GM18861 (cell line): ENCODE measurements around the gene PRKCE.

Experiments
- ATAC-seq: cut with Tn5 transposase; IDR thresholded peaks from one replicate; pipeline ENCODE4 v1.9.1; 2021; ENCODE audit not compliant: unreplicated experiment

PRKCE gene

DNA sequence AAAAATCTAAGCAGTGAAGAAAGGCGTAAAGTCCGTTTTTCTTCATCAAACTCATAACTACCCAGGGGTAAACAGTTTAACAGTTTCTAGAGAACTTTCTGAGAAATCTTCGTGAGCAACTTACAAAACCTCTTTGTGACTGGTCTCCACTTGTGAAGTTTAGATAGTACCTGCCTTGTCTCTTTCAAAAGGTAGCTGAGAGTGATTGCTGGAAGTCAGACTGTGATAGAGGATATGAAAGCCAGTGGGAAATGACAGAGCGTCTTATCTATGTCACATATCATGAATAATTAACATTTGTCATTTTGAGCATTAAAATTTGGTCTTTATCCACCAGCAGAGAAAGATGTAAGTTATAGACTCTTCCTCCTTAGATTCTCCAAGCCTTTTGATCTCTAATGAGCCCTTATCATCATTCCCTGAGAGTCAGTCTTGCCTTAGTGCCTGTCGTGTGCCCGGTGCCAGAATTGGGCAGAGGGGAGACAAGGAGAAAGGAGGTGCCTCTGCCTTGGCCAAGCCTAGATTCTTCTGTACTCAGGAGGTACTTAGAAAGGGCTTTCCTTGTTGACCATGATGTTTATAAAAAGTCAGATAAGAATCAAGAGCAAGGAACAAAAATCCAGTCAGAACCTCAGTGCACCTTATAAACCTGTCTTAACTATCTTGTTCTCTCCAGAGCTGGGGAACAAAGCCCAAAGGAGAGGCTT, 440.6 kb downstream of the PRKCE start:
- ATAC-seq = no peak

DNA sequence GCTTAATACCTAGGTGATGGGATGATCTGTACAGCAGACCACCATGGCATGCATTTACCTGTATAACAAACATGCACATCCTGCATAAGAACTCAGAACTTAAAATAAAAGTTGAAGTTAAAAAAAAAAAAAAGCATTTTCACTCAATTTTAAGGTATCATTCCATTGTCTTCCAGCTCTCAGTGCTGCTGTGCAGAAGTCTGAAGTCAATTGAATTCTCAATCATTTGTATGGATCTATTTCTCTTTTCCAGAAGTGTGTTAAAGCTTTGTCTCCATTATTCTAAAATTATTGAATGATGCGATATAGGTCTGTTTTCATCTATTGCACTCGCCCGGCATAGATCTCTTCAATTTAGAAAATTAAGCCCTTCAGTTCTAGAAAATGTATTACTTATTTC, 443.2 kb downstream of the PRKCE start:
- ATAC-seq = no peak

DNA sequence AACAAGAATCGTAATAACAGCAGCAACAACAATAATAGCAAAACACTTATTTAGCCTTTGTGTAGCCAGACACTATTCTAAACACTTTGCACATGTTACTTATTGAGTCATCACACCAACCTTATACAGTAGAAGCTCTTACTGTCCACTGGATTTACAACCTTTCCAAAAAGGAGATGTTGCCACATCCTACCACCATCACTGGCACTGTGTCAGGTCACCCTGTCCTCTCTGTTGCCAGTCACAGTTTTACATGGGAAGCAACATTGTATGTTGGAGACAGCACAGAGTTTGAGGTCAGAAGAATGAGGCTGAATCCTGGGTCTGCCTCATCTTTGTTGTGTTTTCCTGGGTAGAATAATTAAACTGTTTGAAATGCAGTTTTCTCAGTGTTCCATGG, 444.4 kb downstream of the PRKCE start:
- ATAC-seq = no peak

DNA sequence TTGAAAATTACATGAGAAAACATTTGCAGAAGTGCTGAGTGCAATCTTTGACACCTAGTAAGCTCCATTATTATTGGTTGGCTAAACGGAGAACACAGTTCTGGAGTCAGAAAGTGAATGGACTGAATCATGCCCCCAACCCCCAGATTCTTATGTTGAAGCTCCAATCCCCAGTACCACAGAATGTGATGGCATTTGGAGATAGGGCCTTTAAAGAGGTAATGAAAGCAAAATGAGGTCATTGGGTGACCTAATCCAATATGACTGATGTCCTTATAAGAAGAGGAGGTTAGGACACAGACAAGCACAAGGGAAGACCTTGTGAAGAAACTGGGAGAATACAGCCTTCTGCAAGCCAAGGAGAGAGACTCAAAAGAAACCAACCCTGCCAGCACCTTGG, 444.8 kb downstream of the PRKCE start:
- no peak for ATAC-seq

DNA sequence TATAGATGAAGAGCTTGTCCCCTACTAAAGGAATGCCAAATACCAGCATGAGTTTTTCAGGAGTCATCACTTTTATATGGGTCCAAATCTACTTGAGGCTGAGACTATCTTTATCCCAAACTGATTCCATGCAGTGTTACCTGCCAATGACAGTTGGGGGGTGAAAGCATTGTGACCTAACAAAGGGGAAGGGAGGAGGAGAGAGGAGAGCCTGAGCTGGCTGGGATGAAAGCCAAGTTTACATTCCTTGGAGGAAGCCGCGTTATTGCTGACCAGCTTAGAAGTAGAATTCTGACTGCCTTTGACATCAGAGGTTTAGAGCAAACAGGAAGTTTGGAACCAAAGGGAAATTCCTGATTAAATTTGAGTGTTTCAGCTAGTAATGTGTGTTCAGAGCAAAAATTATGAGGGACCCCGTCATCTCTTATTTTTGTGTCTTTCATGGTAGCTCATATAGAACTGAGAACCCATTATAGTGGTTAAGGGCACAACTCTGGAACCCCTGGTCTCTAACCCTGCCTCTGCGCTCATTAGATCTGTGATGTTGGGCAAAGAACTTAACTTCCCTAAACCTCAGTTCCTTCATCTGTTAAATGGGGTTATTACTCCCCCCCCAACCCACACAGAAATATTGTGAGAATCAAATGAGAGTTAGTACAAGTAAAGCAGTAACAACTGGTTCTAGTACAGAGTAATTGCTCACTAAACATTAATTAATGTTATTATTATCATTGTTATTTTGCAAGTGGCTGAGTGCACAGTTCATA, 446.4 kb downstream of the PRKCE start:
- ATAC-seq = no peak

DNA sequence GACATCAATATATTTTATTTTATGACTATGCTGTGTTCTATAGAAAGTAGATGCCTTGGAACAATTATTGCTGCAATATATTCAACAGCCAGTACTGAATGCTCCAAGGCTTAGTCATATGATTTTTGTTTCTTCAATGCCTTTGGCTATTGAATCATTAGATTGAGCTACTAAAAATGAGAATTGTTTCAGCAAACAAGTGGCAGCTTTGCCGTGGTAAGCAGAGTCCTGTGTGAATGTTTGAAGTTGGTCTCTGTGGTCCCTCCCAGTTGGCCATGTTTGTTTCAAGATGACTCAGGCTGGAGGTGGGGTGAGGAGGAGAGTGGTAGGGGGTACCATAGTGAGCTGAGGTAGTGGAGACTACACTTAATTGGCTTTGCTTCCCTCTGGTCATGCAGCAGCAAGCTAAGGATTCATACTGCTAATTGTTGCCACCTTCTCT, 447.2 kb downstream of the PRKCE start:
- ATAC-seq = no peak

DNA sequence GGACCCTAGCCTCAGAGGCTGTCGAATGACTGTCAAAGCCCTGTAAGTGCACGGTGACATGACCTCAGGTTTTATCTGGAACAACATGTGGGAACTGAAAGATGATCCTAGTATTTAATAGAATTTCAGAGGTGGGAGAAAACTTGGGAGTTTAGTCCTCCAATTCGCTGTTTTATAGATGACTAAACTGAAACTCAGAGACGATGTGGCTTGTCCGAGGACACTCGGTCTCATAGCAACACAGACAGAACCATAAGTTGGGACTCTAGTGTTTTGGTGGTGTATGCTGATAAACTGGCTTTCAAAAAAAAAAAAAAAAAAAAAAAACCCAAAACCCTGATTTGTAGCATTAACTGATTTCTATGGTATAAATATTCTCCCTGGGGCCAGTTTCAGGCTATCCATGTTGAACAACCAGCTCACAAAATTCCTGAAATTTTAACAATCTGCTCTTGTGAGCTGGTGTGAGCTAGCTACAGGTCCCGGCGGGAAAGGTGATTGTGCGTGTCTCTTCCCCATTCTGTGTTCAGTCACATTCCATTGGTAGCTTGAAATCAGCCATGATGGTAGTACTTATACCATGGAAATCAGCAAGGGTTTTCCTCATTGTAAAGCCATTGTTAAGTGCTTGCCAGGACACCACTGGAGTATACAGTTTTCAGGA, 450.2 kb downstream of the PRKCE start:
- no peak for ATAC-seq

DNA sequence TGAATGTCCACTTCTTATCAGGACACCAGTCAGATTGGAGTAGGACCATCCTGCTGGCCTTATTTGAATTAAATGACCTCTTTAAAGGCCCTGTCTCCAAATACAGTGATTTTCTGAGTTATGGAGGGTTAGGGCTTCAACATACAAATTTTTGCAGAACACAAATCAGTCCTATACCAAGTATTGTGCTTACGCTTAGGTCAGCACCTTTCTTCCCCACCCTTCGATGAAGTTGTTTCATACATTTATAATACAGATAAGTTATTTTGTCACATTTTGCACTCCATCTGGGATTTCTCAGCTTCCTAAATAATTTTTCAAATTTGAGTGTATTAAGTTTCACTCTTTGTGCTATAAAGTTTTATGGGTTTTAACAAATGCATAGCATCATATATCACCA, 455.2 kb downstream of the PRKCE start:
- ATAC-seq = no peak

DNA sequence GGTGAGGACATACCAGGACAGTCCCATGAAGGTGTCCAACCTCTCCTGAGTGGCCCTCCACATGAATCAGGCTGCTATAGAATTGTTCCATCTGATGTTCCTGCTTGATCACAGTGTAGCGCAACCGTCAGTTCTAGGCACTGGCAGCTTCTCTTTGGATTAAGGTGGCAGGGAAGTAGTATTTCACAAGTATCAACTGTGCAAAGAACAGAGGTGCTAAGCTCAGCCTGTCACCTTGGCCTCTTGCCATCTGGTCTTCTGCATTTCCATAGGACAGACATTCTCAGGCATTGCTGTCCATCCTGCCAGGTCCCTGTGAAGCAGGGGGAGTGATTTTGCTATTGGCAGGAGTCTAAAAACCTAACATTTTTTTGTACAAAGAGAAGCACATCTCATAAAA, 463.5 kb downstream of the PRKCE start:
- no peak for ATAC-seq

DNA sequence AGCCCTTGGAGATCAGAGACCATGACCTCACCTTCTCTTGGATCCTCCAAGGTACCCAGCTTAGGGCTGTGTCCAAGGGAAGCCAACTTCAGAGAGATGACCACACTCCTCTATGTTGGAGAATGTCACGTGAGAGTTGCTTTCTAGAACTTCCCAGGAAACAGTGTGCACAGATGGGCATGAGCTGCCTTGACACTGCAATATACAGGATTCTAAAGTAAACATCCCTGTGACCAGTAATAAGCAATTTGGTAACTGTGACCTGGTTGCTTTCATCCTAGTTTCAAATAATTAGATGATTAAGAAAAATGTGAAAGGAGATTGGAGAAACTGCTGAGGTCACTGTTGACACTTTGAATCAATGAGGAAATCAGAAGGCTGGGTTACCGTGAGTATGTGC, 464.7 kb downstream of the PRKCE start:
- ATAC-seq = no peak

DNA sequence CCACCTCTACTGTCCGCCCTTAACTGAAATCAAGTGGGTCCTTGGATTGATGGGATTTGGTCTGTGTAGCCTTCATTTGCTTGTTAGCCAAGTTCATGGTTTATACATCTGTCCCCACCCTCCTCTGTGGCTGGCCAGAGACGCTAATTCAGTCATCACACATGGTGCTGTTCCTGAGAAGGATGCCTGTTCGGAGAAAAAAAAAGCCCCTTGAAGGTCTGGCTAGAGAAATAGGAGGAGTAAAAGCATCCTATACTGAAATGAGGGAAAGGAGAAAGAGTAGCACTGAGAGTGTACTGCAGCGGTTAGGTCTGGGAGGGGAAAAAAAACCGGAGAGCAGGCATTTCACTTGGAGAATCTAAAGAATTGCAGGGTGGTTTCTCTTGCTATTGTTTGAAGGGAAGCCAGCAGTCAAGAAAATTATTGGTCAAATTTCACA, 465.1 kb downstream of the PRKCE start:
- no peak for ATAC-seq

DNA sequence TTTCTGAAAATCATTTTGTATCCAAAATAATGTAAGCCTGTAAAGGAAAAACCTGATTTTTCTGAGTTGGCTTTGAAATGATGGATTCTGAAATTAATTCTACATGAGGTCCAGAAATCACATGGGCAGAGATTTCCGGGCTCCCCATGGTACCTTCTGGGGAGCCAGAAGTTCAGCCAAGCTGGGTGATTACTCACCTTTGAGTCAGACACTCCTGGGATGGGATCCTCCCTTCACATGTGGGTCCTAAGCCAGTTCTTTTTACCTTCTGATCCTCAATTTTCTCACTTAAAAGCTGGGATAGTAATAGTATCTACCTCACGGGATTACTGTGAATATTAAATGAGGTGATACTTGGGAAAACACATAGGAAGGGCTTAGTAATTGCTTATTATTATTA, 465.9 kb downstream of the PRKCE start:
- ATAC-seq = no peak

DNA sequence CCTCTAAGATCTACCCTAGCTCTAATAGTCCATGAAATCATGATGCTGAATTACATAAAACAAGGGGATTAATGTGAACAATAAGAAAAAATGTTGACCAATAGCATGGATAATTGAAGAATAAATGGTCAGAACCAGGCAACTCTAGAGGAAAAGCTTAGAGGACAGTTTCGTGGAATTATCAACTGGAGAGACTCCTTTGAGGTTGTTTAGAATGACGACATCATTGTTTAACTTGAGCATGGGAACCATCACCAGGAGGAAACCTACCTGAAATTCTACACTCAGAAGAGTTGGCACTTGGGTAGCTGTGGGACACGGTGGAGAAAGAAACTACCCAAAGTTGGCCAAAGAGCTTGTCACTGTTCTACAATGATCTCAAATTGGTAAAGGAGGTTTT, 466.5 kb downstream of the PRKCE start:
- ATAC-seq = no peak

DNA sequence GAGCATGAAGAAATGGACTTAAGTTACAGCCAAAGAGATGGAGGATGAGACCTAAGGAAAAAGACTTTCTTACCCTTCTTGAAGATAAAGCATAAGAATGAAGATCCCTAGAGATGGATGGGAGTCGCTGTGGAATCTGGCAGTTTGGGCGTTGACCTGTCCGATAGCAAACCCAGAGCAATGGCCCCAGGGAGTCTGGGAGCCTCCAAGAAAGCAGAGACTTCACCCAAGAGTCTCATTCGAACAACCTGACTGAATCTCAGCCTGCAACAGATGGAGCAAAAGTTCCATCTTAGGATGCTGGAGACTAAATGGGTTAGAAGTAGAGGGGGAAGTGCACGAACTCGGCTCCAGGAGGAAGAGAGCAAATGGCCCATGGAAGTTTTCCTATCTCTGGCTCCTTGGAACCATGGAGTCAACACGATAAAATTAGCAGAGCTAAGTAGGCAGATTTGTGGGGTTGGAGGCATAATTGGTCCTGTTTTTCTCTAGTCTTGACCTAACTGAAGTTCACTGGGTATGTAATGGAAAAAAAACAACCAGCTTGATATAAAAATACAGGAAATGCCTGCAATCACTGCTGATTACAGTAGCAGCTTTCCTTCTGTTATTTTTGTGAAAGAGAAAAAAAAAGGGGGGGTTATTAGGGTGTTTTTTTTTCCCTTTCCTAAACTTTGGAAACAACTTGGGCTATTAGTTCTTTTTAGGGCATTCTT, 467.3 kb downstream of the PRKCE start:
- no peak for ATAC-seq

DNA sequence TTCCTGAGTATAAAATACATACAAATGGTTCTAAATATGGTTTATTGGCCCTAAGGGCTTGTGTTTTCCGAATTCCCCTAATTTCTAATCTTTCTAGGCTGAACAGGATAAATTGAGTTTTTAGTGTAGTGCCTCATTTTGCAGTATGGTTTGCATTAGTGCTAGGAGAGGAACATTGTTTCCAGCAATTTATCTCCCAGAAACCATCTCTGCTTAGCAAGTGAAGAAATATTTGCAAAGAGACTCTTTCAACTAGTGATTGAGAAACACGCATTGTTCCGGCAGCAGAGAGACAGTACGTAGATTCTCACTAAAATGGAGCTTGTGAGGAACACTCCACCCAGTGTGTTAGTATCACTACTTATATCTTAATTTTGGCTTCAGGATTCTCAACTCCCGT, 468.0 kb downstream of the PRKCE start:
- ATAC-seq = no peak

DNA sequence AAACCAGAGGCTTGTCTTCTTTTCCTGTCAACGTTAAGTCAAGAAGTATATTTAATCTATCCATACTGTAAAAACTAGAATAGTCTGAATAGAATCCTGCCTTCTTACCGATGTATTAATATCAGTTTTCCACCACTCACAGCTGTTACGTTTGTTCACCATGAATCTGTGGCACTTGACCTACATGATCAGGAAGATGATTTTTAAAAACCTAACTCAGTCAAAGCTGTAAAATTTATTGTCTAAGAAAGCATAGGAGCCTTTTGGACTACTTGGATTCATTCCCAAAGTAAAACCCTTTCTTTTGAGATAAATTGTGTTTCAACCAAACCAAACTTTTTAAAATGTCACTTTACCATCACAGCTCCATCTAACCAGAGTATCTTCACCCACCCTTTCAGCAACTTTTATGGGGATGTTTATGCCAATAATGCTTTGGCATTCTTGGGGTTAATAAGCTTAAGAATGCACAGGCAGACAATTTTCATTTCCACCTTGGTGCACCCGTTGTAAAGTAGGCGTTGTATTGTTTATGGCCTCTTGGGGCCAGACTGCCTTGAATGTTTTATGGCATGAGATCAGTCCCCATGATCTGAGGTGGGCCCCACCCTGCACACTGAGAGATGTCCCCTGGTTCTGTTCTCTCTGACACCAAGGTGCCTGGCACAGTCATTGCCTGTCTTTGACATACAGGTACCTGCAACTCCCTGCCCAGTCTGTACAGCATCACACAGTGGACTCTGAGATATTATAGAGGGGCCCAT, 469.5 kb downstream of the PRKCE start:
- no peak for ATAC-seq

DNA sequence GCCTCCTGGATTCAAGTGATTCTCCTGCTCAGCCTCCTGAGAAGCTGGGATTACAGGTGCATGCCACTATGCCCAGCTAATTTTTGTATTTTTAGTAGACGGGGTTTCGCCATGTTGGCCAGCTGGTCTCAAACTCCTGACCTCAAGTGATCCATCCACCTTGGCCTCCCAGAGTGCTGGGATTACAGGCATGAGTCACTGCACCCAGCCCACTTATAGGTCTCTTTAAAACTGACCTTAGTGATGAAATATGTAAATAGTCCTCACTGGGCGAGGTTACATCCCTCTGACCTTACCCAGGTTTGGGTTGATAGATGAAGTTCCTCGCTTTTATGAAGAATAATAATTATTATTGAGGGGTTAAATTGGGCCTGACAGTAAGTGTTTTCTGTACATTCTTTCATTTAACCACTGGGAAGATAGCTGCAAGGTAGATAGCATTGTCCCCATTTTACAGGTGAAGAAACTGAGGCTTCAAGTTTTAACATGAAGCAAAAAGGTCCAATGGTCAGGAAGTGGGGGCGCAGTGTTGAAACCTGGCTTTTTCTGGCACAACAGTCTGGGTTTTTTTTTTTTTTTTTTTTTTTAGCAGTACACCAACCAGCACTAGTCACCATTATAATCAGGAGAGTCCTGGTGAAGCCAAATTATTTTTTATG, 471.0 kb downstream of the PRKCE start:
- ATAC-seq = no peak

DNA sequence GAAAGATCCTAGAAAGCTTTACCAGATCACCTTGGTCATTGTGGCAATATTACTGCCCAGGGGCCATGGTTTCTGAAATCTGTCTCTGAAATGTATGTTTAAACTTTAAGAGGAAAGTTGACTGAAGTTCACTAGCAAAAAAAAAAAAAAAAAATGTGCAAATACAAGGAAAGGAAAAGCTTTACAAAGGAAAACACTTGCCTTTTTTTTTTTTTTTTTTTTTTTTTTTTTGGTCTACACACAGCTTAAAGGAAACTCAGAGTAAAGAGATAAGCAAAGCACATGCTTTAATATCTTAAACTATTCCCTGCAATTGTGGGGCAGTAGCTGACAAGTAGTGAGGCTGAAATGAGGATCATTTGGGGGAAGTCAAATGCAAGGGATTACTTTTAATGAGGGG, 471.5 kb downstream of the PRKCE start:
- ATAC-seq = no peak

DNA sequence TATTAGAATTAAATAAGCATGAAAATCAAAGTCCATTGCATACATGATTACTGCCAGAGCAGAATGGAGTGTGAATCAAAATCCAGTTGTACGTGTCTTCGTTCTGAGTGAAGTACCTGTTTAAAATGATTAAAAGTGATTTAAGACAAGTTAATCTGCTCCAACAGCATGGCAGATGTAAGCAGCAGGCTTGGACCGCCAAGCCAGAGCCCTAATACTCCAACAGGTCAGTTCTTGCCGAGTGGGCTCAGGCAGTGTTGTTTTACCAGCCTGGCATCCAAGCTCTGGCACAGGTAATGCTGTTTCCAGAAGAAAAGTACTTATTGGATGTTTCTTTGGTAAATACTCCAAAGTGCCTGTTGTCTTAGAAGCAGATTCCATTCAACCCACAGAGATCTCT, 474.3 kb downstream of the PRKCE start:
- no peak for ATAC-seq

DNA sequence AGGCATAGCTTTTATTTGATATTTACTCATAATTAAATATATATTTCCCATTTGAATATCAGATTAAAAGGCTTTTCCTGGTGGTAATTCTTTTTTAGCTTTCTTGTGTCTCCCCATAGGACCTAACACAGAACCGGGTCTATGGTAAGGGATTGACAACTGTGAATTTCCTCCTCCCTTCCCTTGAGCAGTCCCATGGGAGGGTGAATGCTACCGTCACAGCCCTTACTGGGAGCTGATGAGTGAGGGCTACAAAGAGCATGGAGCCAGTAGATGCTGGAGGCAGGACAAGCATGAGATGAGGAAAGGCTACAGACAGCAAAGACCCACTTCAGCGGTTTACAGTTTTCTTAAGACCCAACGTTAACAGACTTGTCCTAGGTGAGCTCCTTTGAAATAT, 475.1 kb downstream of the PRKCE start:
- no peak for ATAC-seq
